Epithelial cell of prostate (primary cell): ENCODE measurements around the gene EFCAB11.
"Not testable (repeated sequence)": the region's sequence is repeated elsewhere in the genome, so short reads cannot be mapped to it uniquely, and the experiment has no call there.

ENCODE experiments used
- DNase-seq: peaks from one replicate; pipeline ENCODE4 v3.0.0-alpha.2; 2011; ENCODE audit warnings: low read depth, low spot score
- H3K27ac ChIP-seq: fragments of 450-650 bp; 2 replicates; pipeline ENCODE4 v1.5.1; 2017; ENCODE audit warnings: mild to moderate bottlenecking

EFCAB11 gene

DNA sequence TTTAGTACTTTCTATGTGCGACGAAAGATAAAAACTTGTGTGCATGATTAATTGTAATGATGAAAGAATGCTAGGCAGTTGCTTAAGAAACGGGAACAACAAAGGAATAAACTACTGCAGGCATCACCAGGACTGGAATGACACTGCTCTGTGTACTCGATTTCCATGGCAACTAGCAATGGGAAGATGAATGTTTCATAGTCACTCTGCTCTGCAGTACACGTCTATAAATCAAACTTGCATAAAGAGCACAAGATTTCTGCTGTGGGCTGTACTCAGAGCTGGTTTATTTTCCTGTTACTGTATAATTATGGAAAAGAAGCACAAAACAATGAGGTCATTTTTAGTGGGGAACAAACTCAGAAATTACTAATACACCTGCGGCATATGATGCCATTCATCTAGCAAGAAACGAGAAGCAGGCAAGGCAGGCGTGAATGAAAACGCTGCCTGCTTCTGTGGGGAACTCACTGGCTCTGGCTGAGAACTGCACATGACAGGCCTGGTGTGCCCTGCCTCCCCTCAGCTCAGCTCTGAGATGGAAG is 41.8 kb downstream of the EFCAB11 start:
- DNase-seq: peak; percentile 51
- no peak overlapping the region for H3K27ac ChIP-seq

- no peak overlapping the region for H3K27ac ChIP-seq
- DNase-seq: no peak
Measured at GRCh38 chr14:89912221-89912620, 42.3 kb downstream of the EFCAB11 start.

DNA sequence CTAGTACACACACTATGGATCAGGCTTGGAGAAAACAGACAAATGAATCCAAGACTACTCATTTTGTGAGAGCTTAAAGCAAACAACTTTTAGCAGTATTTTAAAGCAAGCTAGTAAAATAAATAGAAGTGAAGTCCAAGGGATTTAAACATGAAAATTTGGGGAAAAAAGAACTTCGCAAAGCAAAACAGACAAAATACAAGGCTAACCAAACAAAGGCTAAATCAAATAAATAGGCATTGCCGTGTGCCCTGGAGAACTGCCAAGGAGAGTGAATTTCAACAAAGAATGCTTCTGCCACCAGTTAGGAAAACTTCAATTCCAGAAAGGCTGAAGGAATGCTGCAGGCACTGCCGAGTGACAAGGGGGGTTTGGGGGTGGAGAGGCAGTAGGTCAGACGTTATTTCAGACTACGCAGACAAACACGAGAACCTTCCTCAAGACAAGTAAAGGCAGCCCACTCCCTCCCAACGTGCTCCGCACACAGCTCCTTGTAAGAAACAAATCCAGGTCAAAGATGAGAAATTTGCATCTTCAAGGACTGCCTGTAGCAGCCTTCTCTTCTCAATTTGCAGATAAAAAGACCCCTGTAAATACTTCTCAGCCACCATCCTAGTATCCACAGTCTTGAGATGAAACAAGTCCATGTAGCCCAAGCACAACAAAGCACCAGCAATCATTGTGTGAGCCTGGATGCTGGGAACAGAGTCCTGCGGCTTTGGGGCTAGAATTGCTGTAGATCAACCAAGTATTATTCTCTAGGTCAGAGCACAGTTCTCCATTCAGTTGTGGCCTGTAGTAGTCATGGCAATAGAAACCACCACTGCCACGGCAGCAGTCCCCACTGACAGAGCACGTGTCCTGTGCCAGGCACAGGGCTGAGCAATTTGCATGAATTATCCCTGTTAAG is 43.3 kb downstream of the EFCAB11 start:
- DNase-seq: no peak
- H3K27ac ChIP-seq: no peak overlapping the region

DNA sequence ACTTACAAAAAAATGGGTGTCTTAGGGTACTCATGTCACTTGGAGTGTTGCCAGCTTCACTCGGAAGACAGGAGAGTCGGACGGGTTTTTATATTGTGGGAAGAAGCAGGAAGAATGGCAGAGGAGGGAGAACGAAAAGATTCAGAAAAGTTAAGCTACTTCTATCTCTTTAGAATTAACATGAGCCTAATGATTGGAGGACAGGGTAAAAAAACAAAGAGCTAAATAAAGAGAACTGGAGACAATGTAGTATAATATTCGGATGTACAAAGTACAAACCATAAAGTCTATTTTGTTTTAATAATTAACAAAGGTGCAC is 43.9 kb downstream of the EFCAB11 start:
- no peak for DNase-seq
- no peak overlapping the region for H3K27ac ChIP-seq

DNA sequence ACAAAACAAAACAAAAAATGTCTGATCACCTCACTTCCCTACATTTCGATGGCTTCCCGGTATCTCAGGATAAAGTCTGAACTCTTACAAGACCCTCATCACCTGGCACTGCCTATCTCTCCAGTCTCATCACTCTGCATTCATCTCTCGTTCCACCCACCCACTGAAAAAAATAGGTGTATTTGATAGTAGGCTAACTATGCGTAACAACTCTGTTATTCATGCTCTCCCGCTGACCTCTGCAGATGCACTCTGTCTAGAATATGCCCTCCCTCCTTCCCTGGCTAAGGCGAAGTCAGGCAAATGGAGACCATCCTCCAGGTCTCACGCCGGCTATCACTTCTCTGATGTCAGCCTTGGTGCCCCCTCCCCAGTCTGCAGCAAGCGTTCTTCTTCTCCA is 44.9 kb downstream of the EFCAB11 start:
- DNase-seq: no peak
- no peak overlapping the region for H3K27ac ChIP-seq

- no peak overlapping the region for H3K27ac ChIP-seq
- DNase-seq: no peak
Measured at GRCh38 chr14:89908712-89909450, 45.6 kb downstream of the EFCAB11 start.

DNA sequence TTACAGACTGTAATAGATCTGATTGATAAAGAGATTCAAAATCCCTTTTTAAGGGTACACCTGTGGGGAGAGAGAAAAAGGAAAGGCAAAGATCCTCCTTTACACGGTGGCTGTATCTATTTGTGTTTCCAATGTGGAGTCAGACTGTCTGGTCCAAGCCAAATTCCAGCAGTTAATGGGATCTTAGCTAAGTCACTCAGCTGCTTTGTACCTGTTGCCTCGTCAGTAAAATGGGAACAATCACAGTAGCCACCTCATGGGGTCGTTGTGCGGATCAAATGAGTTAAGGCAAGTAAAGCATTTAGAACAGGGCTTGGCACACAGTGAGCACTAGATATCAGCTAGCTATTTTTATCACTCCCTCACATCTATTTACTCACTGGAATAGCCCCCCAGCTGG is 46.9 kb downstream of the EFCAB11 start:
- DNase-seq: no peak
- H3K27ac ChIP-seq: no peak overlapping the region

GRCh38 chr14:89906000-89906399 is 48.5 kb downstream of the EFCAB11 start:
- no peak for DNase-seq
- no peak overlapping the region for H3K27ac ChIP-seq

- no peak overlapping the region for H3K27ac ChIP-seq
- DNase-seq: no peak
Measured at GRCh38 chr14:89903340-89903952, 51.1 kb downstream of the EFCAB11 start.

DNA sequence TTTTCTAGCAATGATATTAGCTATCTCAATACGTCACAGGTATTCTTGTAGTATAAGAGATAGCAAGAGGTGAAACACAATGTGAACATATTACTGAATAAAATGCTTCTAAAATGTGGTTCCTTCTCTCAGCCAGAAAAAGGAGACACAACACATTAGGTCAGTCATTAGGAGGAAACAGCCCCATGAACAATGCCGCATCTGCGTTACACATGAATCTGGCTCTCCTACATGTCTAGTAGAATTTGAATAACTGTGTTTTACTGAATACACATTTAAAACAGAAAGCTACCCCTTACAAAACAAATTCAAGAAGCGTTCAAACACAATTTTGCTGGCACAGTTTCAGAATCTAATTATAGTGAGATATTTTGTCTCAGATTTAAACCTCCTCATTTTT is 51.6 kb downstream of the EFCAB11 start:
- H3K27ac ChIP-seq: no peak overlapping the region
- no peak for DNase-seq

- no peak overlapping the region for H3K27ac ChIP-seq
- DNase-seq: no peak
Measured at GRCh38 chr14:89900802-89901201, 53.7 kb downstream of the EFCAB11 start.

GRCh38 chr14:89899917-89900663 is 54.4 kb downstream of the EFCAB11 start:
- no peak overlapping the region for H3K27ac ChIP-seq
- no peak for DNase-seq

DNA sequence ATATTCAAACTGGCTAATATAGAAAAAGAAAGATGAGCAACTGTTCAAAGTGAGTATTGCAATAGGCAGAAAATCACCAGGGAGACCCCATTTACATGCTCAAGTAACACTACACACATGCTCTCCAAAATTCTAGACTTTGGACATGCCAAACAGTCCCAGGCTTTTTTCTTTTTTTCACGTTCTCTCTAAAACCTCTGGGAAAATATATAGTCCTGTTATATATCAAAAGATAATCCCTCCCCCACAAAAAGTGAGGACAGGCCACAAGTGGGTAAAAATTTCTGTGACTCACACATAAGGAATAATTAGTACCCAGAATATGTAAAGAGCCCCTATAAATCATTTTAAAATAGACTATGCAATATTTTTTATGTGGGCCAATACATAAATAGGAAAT is 55.2 kb downstream of the EFCAB11 start:
- DNase-seq: no peak

GRCh38 chr14:89893388-89893787 is 61.1 kb downstream of the EFCAB11 start:
- not testable (repeated sequence) for H3K27ac ChIP-seq, DNase-seq

More for the DNA sequence above, 55.2 kb downstream of the EFCAB11 start:
- no peak overlapping the region for H3K27ac ChIP-seq

- no peak for DNase-seq
- H3K27ac ChIP-seq: no peak overlapping the region
Measured at GRCh38 chr14:89892953-89893352, 61.6 kb downstream of the EFCAB11 start.

GRCh38 chr14:89891721-89892120 is 62.8 kb downstream of the EFCAB11 start:
- not testable (repeated sequence) for H3K27ac ChIP-seq, DNase-seq

- no peak for DNase-seq
- no peak overlapping the region for H3K27ac ChIP-seq
Measured at GRCh38 chr14:89891055-89891454, 63.5 kb downstream of the EFCAB11 start.

DNA sequence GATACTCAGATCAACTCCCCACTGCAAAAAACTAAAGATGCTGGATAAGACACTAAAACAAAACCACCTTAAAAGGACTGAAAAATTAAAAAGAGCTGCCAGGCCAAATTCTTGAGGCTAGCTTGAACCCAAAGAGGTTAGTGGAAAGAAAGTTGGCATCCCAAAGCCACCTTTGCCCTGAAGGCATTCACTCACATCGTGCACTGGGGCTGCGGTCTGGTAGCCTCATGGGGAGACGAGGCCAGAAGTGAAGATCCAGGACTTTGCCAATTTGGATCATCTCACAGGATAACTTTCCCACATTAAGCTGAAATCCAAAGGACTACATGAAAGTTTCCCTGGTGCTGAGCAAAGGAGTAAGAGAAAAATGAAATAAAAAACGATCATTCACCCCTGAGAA is 63.9 kb downstream of the EFCAB11 start:
- no peak overlapping the region for H3K27ac ChIP-seq
- DNase-seq: no peak

DNA sequence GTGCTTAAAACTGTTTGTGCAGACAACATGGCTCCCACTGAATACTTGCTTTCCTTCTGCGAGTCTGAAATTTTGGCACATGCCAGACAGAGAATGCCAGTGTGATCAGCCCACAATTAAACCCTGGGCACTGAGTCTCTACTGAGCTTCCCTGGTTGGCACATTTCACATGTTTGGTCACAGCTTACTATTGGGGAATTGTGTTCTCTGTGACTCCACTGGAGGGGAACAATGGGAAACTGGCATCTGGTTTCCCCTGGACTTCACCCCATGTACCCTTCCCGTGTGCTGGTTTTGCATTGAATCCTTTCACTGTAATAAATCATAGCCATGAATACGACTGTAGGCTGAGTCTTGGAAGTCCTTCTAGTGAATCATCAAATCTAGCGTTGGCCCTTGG is 64.9 kb downstream of the EFCAB11 start:
- no peak overlapping the region for H3K27ac ChIP-seq
- no peak for DNase-seq

- no peak overlapping the region for H3K27ac ChIP-seq
- no peak for DNase-seq
Measured at GRCh38 chr14:89884761-89885160, 69.8 kb downstream of the EFCAB11 start.
